K562 (cell line): ENCODE data around the gene CDKN3. TPM values are rescaled to one million over a fixed set of nuclear protein-coding genes. Genes with fewer than 3 reads are reported as not detected.

Source experiments
- ATAC-seq: fragments of 200-7000 bp; cut with Tn5 transposase; 3 replicates; pipeline ENCODE4 v1.9.1; 2020; ENCODE audit warnings: moderate library complexity
- BruUV-seq: library from RNA; stranded (reverse); fragments of 400-500 nt; replicated peaks from 2 replicates; lab custom pipeline; 2021; lab: Mats Ljungman, UMichigan
- CTCF ChIA-PET: fragments of 300-600 bp; formaldehyde crosslinking; extraction: SDS; loops from one replicate; lab custom pipeline; 2021; ENCODE audit warnings: low intra/inter-chr PET ratio; lab: Yijun Ruan, JAX
- POLR2A ChIA-PET: fragments of 300-600, 350-650 bp; sonication (Branson Sonifier 250); formaldehyde crosslinking; extraction: SDS; loops from one replicate; lab custom pipeline; 2021; ENCODE audit warnings: antibody characterized with exemption, inconsistent platforms; lab: Yijun Ruan, JAX
- DNase-seq, 4 experiments: peaks; one replicate each; pipeline versions ENCODE4 v3.0.0 to v3.0.0-alpha.2; 2011 to 2018; ENCODE audit warnings: low spot score in 3 of 4, mixed read lengths in 3 of 4; ENCODE audit errors: extremely low read depth in 1 of 4
- FAIRE-seq: peaks from 2 replicates; lab custom pipeline; 2011; peaks lifted over from hg19 to GRCh38; lab: Jason Lieb, UNC
- H2AFZ ChIP-seq: 2 replicates; pipeline ENCODE4 v1.6.0; 2011; ENCODE audit warnings: low read depth, low read length, control low read depth, inconsistent platforms
- H3K27ac ChIP-seq: fragments of 200-600 bp; 3 replicates; pipeline ENCODE4 v1.8.0; 2011; ENCODE audit warnings: low read depth, mild to moderate bottlenecking, control low read depth, inconsistent platforms, low read length, moderate library complexity, mixed read lengths; ENCODE audit errors: extremely low read depth
- H3K27me3 ChIP-seq, 2 experiments: fragments of 300-600 bp in 1 of 2; 2 replicates in 1 of 2; 3 replicates in 1 of 2; pipeline versions ENCODE4 v1.6.0 to v1.8.0; 2011; ENCODE audit warnings: inconsistent platforms in 2 of 2, low read length in 2 of 2, mild to moderate bottlenecking in 1 of 2, mixed read lengths in 1 of 2, moderate library complexity in 1 of 2; ENCODE audit not compliant: control insufficient read depth in 2 of 2, insufficient read depth in 2 of 2
- H3K36me3 ChIP-seq: fragments of 300-600 bp; 3 replicates; pipeline ENCODE4 v1.8.0; 2011; ENCODE audit warnings: mild to moderate bottlenecking, low read length, inconsistent platforms; ENCODE audit not compliant: control insufficient read depth, insufficient read depth
- H3K4me1 ChIP-seq, 2 experiments: fragments of 200-600 bp in 1 of 2; replicated peaks in 1 of 2; 2 replicates in 1 of 2; 3 replicates in 1 of 2; pipeline versions ENCODE4 v1.5.1 to v1.8.0; 2011; ENCODE audit warnings: inconsistent platforms in 2 of 2, low read length in 2 of 2, mild to moderate bottlenecking in 1 of 2, mixed read lengths in 1 of 2, moderate library complexity in 1 of 2; ENCODE audit not compliant: control insufficient read depth in 2 of 2, insufficient read depth in 2 of 2
- H3K4me2 ChIP-seq: 2 replicates; pipeline ENCODE4 v1.6.1; 2011; ENCODE audit warnings: low read length, control low read depth, inconsistent platforms, mixed read lengths; ENCODE audit not compliant: insufficient read depth
- H3K4me3 ChIP-seq: fragments of 200-600 bp; sonication (generic), shearing (Covaris generic); 2 replicates; pipeline ENCODE4 v1.5.1; 2016; ENCODE audit warnings: control low read depth, inconsistent platforms
- H3K79me2 ChIP-seq: fragments of 200-600 bp; 3 replicates; pipeline ENCODE4 v1.8.0; 2011; ENCODE audit warnings: low read length, inconsistent platforms; ENCODE audit not compliant: control insufficient read depth, insufficient read depth
- H3K9ac ChIP-seq, 2 experiments: 2 replicates each; pipeline versions ENCODE4 v1.6.0 to v1.6.1; 2011; ENCODE audit warnings: low read depth in 2 of 2, low read length in 2 of 2, control low read depth in 1 of 2, inconsistent platforms in 1 of 2, mild to moderate bottlenecking in 1 of 2, mixed read lengths in 1 of 2; ENCODE audit not compliant: insufficient read depth in 1 of 2
- H3K9me1 ChIP-seq: one replicate; pipeline ENCODE4 v1.6.0; 2011; ENCODE audit warnings: inconsistent platforms, mild to moderate bottlenecking, low read length, moderate library complexity; ENCODE audit not compliant: control insufficient read depth, insufficient read depth
- H3K9me3 ChIP-seq: replicated peaks from 2 replicates; pipeline ENCODE4 v1.5.1; 2011; ENCODE audit warnings: low read depth, low read length, inconsistent platforms; ENCODE audit not compliant: control insufficient read depth, insufficient read depth
- H4K20me1 ChIP-seq: replicated peaks from 2 replicates; pipeline ENCODE4 v1.6.1; 2011; ENCODE audit warnings: low read length, inconsistent platforms, mixed read lengths; ENCODE audit not compliant: control insufficient read depth, insufficient read depth
- CHD1 ChIP-seq: fragments of 200-600 bp; sonication (generic); IDR thresholded peaks from one replicate; pipeline ENCODE4 v1.6.1; 2012; ENCODE audit warnings: mild to moderate bottlenecking, moderate library complexity, low read length, inconsistent platforms
- CHD2 ChIP-seq: IDR thresholded peaks from 2 replicates; pipeline ENCODE4 v1.6.1; 2011; ENCODE audit warnings: low read depth, low read length
- FOS ChIP-seq: IDR thresholded peaks from 3 replicates; pipeline ENCODE4 v1.6.1; 2011; ENCODE audit not compliant: insufficient read length; ENCODE audit errors: extremely low read depth
- FOXM1 ChIP-seq, 2 experiments: fragments of 450-650 bp in 1 of 2; sonication (generic) in 1 of 2; formaldehyde crosslinking in 1 of 2; IDR thresholded peaks; 2 replicates each; pipeline versions ENCODE4 v1.6.1 to v1.9.0; 2017 to 2022; ENCODE audit warnings: low read depth in 2 of 2, mild to moderate bottlenecking in 2 of 2, missing genetic modification reagents in 1 of 2, moderate library complexity in 1 of 2
- GTF2E2 ChIP-seq: fragments of 200-800 bp; sonication (Bioruptor generic); IDR thresholded peaks from 2 replicates; pipeline ENCODE4 v1.6.1; 2016; ENCODE audit warnings: missing genetic modification characterization, missing compliant biosample characterization
- HCFC1 ChIP-seq: IDR thresholded peaks from 2 replicates; pipeline ENCODE4 v1.6.1; 2012; ENCODE audit warnings: low read depth, low read length, improper control_type of control experiment
- HDAC1 ChIP-seq, 2 experiments: fragments of 450-650 bp; IDR thresholded peaks; 2 replicates each; pipeline ENCODE4 v1.6.1; 2016 to 2017; ENCODE audit warnings: inconsistent platforms in 1 of 2, mild to moderate bottlenecking in 1 of 2, moderate library complexity in 1 of 2
- LCOR ChIP-seq: sonication (generic); formaldehyde crosslinking; IDR thresholded peaks from 2 replicates; pipeline ENCODE4 v1.8.0; 2022; ENCODE audit warnings: mild to moderate bottlenecking, missing genetic modification reagents
- POLR2AphosphoS5 ChIP-seq: IDR thresholded peaks from 2 replicates; pipeline ENCODE4 v1.6.1; 2011; ENCODE audit warnings: mild to moderate bottlenecking, low read depth, low read length, moderate library complexity; ENCODE audit not compliant: control insufficient read depth, insufficient read depth
- SRSF1 ChIP-seq: fragments of 200-400 bp; formaldehyde crosslinking; IDR thresholded peaks from 2 replicates; pipeline ENCODE4 v1.6.1; 2017; ENCODE audit warnings: mild to moderate bottlenecking, low read depth, low read length, moderate library complexity
- ZNF121 ChIP-seq: sonication (generic); formaldehyde crosslinking; conservative IDR thresholded peaks from 2 replicates; pipeline ENCODE4 v1.8.0; 2022; ENCODE audit warnings: missing genetic modification reagents
- WGBS: fragments of 100-300 bp; shearing (Covaris generic); methylation state at CpG from one replicate; pipeline ENCODE4 v1.1.6; 2016; ENCODE audit warnings: low coverage, mixed read lengths; ENCODE audit not compliant: insufficient coverage; ENCODE audit errors: missing lambda C conversion rate; 5-methylcytosine and 5-hydroxymethylcytosine counted together
- in situ Hi-C: fragments of 300-500 bp; cut with MboI; formaldehyde crosslinking; loops from 4 replicates; pipeline ENCODE4 v1.15.0; 2018; ENCODE audit warnings: inconsistent platforms, mixed read lengths
- intact Hi-C: fragments of 100-400 bp; cut with micrococcal nuclease; formaldehyde crosslinking; loops from 2 replicates; pipeline ENCODE4 v1.14.2; 2022
- polyA plus RNA-seq, 8 experiments: library from polyadenylated mRNA; depleted of rRNA in 4 of 8; stranded (reverse) in 5 of 8; unstranded in 3 of 8; fragments of >200 nt; fragmentation: Nextera tagmentation in 2 of 8; fragmentation: Illumina TruSeq in 1 of 8; extraction: Ambion mirVana in 2 of 8; extraction: Trizol in 1 of 8; gene quantifications; 2 replicates each; pipeline versions ENCODE4 v1.2.1 to v1.2.3, GENCODE V29; 2011 to 2014; ENCODE audit warnings: inconsistent platforms in 1 of 8, missing spikeins in 1 of 8
- total RNA-seq, 7 experiments: library from RNA; depleted of rRNA in 6 of 7; stranded (reverse); fragments of >200 nt in 6 of 7; fragmentation: Illumina TruSeq in 2 of 7; extraction: Trizol in 2 of 7; gene quantifications; 2 replicates each; pipeline versions ENCODE4 v1.2.1 to v1.2.3, GENCODE V29; 2011 to 2021; ENCODE audit warnings: low replicate concordance in 1 of 7
- TF ChIP-seq, protein P1 (sequence below): fragments of 250-450 bp; sonication (Bioruptor Pico); IDR thresholded peaks from 2 replicates; pipeline ENCODE4 v1.5.0; 2020; ENCODE audit warnings: mild to moderate bottlenecking, borderline replicate concordance
- TF ChIP-seq, protein P2 (sequence below): fragments of 250-450 bp; sonication (Bioruptor Pico); IDR thresholded peaks from 2 replicates; pipeline ENCODE4 v1.4.0; 2020; ENCODE audit warnings: mild to moderate bottlenecking, moderate library complexity
- TF ChIP-seq, protein P3 (sequence below): fragments of 250-450 bp; sonication (Bioruptor Pico); IDR thresholded peaks from 2 replicates; pipeline ENCODE4 v1.9.0; 2021; ENCODE audit warnings: mild to moderate bottlenecking
- TF ChIP-seq, protein P4 (sequence below): fragments of 200-400 bp; formaldehyde crosslinking; IDR thresholded peaks from 2 replicates; pipeline ENCODE4 v1.6.1; 2017; ENCODE audit warnings: mild to moderate bottlenecking, low read depth, low read length, moderate library complexity

Gene CDKN3
- total and polyA plus RNA-seq, 9 of the 15 experiments (the other 6 are each of a cell fraction or from before 2014, with no cell fraction given), result 41.3 to 128 (median 70.7) TPM

DNA sequence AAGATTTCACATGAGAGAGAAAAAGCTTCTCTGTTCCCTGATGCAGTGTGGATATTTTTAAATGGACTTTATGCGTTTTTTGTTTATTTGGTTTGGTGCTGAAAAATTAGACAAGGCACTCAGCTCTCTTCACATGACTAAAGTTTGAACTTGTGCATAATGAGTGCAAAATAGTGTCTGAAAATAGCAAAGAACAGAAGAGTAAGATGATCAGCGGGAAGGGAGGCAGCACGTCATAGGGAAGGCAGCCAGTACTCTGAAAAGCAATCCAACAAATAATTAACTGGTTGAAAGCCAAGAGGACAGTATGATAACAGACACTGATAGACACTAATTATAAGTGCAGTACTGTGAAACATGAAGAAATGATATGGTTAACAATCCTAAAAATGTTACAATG, 46.6 kb upstream of the CDKN3 start:
- Histone ChIP-seq H3K27me3 (peaks cover 4 to 5% of the 10 kb centered on the region in 2 experiments; a peak in 2 of 5 replicates), H3K4me3 (no peak overlapping the region), H3K9ac (no peak overlapping the region), H3K36me3 (no peaks in the 10 kb centered on the region), H3K9me1 (no peaks in the 10 kb centered on the region), H4K20me1 (no peaks in the 10 kb centered on the region), H3K79me2 (no peaks in the 10 kb centered on the region), H3K4me2 (no peak overlapping the region), H3K27ac (no peak overlapping the region), H2AFZ (no peak overlapping the region), H3K9me3 (no peaks in the 10 kb centered on the region), H3K4me1 (no peaks in the 10 kb centered on the region; a peak in 2 of 5 replicates)
- no peak for ATAC-seq
- FAIRE-seq, result no peak
- intact Hi-C loops, result no loop called here
- BruUV-seq, result no TSS peak
- CTCF ChIA-PET, result no interaction called here
- WGBS, result 5% methylated on average over 3 of the region's 3 CpGs
- in situ Hi-C loops, result no loop called here
- DNase-seq, result no peak
- POLR2A ChIA-PET, result no interaction called here
- no peak for TF ChIP-seq CHD1
- TF ChIP-seq FOXM1 (IDR thresholded peaks at IDR 0.05; ENCODE audit: low read depth), result no peak
- no peak for TF ChIP-seq FOXM1 (CRISPR knock-in tag; IDR thresholded peaks at IDR 0.05; ENCODE audit: low read depth)
- no peak for TF ChIP-seq POLR2AphosphoS5
- TF ChIP-seq HDAC1 (IDR thresholded peaks at IDR 0.05), result no peak
- no peak for TF ChIP-seq LCOR (CRISPR knock-in tag)
- TF ChIP-seq, protein P1, sequence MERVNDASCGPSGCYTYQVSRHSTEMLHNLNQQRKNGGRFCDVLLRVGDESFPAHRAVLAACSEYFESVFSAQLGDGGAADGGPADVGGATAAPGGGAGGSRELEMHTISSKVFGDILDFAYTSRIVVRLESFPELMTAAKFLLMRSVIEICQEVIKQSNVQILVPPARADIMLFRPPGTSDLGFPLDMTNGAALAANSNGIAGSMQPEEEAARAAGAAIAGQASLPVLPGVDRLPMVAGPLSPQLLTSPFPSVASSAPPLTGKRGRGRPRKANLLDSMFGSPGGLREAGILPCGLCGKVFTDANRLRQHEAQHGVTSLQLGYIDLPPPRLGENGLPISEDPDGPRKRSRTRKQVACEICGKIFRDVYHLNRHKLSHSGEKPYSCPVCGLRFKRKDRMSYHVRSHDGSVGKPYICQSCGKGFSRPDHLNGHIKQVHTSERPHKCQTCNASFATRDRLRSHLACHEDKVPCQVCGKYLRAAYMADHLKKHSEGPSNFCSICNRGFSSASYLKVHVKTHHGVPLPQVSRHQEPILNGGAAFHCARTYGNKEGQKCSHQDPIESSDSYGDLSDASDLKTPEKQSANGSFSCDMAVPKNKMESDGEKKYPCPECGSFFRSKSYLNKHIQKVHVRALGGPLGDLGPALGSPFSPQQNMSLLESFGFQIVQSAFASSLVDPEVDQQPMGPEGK, result no peak
- TF ChIP-seq SRSF1, result no peak
- TF ChIP-seq CHD2, result no peak
- TF ChIP-seq, protein P2, sequence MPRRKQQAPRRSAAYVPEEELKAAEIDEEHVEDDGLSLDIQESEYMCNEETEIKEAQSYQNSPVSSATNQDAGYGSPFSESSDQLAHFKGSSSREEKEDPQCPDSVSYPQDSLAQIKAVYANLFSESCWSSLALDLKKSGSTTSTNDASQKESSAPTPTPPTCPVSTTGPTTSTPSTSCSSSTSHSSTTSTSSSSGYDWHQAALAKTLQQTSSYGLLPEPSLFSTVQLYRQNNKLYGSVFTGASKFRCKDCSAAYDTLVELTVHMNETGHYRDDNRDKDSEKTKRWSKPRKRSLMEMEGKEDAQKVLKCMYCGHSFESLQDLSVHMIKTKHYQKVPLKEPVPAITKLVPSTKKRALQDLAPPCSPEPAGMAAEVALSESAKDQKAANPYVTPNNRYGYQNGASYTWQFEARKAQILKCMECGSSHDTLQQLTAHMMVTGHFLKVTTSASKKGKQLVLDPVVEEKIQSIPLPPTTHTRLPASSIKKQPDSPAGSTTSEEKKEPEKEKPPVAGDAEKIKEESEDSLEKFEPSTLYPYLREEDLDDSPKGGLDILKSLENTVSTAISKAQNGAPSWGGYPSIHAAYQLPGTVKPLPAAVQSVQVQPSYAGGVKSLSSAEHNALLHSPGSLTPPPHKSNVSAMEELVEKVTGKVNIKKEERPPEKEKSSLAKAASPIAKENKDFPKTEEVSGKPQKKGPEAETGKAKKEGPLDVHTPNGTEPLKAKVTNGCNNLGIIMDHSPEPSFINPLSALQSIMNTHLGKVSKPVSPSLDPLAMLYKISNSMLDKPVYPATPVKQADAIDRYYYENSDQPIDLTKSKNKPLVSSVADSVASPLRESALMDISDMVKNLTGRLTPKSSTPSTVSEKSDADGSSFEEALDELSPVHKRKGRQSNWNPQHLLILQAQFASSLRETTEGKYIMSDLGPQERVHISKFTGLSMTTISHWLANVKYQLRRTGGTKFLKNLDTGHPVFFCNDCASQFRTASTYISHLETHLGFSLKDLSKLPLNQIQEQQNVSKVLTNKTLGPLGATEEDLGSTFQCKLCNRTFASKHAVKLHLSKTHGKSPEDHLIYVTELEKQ (CRISPR knock-in tag), result no peak
- TF ChIP-seq, protein P3, sequence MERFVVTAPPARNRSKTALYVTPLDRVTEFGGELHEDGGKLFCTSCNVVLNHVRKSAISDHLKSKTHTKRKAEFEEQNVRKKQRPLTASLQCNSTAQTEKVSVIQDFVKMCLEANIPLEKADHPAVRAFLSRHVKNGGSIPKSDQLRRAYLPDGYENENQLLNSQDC (CRISPR knock-in tag), result no peak
- TF ChIP-seq, protein P4, sequence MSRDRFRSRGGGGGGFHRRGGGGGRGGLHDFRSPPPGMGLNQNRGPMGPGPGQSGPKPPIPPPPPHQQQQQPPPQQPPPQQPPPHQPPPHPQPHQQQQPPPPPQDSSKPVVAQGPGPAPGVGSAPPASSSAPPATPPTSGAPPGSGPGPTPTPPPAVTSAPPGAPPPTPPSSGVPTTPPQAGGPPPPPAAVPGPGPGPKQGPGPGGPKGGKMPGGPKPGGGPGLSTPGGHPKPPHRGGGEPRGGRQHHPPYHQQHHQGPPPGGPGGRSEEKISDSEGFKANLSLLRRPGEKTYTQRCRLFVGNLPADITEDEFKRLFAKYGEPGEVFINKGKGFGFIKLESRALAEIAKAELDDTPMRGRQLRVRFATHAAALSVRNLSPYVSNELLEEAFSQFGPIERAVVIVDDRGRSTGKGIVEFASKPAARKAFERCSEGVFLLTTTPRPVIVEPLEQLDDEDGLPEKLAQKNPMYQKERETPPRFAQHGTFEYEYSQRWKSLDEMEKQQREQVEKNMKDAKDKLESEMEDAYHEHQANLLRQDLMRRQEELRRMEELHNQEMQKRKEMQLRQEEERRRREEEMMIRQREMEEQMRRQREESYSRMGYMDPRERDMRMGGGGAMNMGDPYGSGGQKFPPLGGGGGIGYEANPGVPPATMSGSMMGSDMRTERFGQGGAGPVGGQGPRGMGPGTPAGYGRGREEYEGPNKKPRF, result no peak
- TF ChIP-seq ZNF121 (CRISPR knock-in tag), result no peak
- no peak for TF ChIP-seq GTF2E2 (tag)
- no peak for TF ChIP-seq HCFC1
- no peak for TF ChIP-seq FOS
